Measurements from ENCODE around the gene KCNK4. TPM values are rescaled to one million over a fixed set of nuclear protein-coding genes. Genes with fewer than 3 reads are reported as not detected.

KCNK4 gene
- total RNA-seq, 1 donor from 2014 or later = 0.36 TPM

- Mint-ChIP-seq H3K36me3 (ENCODE audit: low read depth, unreplicated experiment) (peaks cover 23% of the 10 kb centered on the region), H3K4me1 (ENCODE audit: unreplicated experiment) (peaks cover 4% of the 10 kb centered on the region), H3K27me3 (ENCODE audit: unreplicated experiment) (peaks cover 16% of the 10 kb centered on the region), H3K9me3 (ENCODE audit: unreplicated experiment) (no peaks in the 10 kb centered on the region), H3K27ac (ENCODE audit: unreplicated experiment) (no peak overlapping the region), H3K4me3 (ENCODE audit: unreplicated experiment) (no peak overlapping the region)
- TF ChIP-seq CTCF (IDR thresholded peaks at IDR 0.05; ENCODE audit: unreplicated experiment) = no peak
- no peak for DNase-seq (ENCODE audit: low spot score)
Observed at GRCh38 chr11:64262271-64263002, 28.7 kb upstream of the KCNK4 start.

GRCh38 chr11:64263021-64263946 lies 27.8 kb upstream of the KCNK4 start:
- DNase-seq (ENCODE audit: low spot score) = no peak
- H3K36me3 Mint-ChIP-seq (ENCODE audit: low read depth, unreplicated experiment) = peaks cover 30% of the 10 kb centered on the region
- H3K27me3 Mint-ChIP-seq (ENCODE audit: unreplicated experiment) = peaks cover 22% of the 10 kb centered on the region
- no peak for TF ChIP-seq CTCF (IDR thresholded peaks at IDR 0.05; ENCODE audit: unreplicated experiment)
- no peak overlapping the region for H3K4me3 Mint-ChIP-seq (ENCODE audit: unreplicated experiment)
- peaks cover 11% of the 10 kb centered on the region for H3K4me1 Mint-ChIP-seq (ENCODE audit: unreplicated experiment)
- no peaks in the 10 kb centered on the region for H3K9me3 Mint-ChIP-seq (ENCODE audit: unreplicated experiment)
- H3K27ac Mint-ChIP-seq (ENCODE audit: unreplicated experiment) = no peak overlapping the region

GRCh38 chr11:64263947-64264317 lies 27.2 kb upstream of the KCNK4 start:
- H3K4me3 Mint-ChIP-seq (ENCODE audit: unreplicated experiment) = no peak overlapping the region
- no peak for TF ChIP-seq CTCF (IDR thresholded peaks at IDR 0.05; ENCODE audit: unreplicated experiment)
- DNase-seq (ENCODE audit: low spot score) = no peak
- no peak overlapping the region for H3K27ac Mint-ChIP-seq (ENCODE audit: unreplicated experiment)
- H3K36me3 Mint-ChIP-seq (ENCODE audit: low read depth, unreplicated experiment) = peaks cover 30% of the 10 kb centered on the region
- H3K4me1 Mint-ChIP-seq (ENCODE audit: unreplicated experiment) = peaks cover 15% of the 10 kb centered on the region
- peaks cover 25% of the 10 kb centered on the region for H3K27me3 Mint-ChIP-seq (ENCODE audit: unreplicated experiment)
- H3K9me3 Mint-ChIP-seq (ENCODE audit: unreplicated experiment) = no peaks in the 10 kb centered on the region

GRCh38 chr11:64264371-64264852 lies 26.7 kb upstream of the KCNK4 start:
- H3K4me1 Mint-ChIP-seq (ENCODE audit: unreplicated experiment) = peaks cover 17% of the 10 kb centered on the region
- TF ChIP-seq CTCF (IDR thresholded peaks at IDR 0.05; ENCODE audit: unreplicated experiment) = no peak
- H3K27ac Mint-ChIP-seq (ENCODE audit: unreplicated experiment) = no peak overlapping the region
- peaks cover 24% of the 10 kb centered on the region for H3K27me3 Mint-ChIP-seq (ENCODE audit: unreplicated experiment)
- H3K36me3 Mint-ChIP-seq (ENCODE audit: low read depth, unreplicated experiment) = peaks cover 27% of the 10 kb centered on the region
- no peak overlapping the region for H3K4me3 Mint-ChIP-seq (ENCODE audit: unreplicated experiment)
- DNase-seq (ENCODE audit: low spot score) = no peak
- H3K9me3 Mint-ChIP-seq (ENCODE audit: unreplicated experiment) = no peaks in the 10 kb centered on the region
